OCI-LY7 (cell line): ENCODE results near the gene PAM16. TPM values are rescaled to one million over a fixed set of nuclear protein-coding genes. Genes with fewer than 3 reads are reported as not detected.

Experiments used
- BruUV-seq: library from RNA; stranded (reverse); fragments of 400-500 nt; replicated peaks from 2 replicates; lab custom pipeline; 2021; lab: Mats Ljungman, UMichigan
- CTCF ChIA-PET: fragments of 300-600 bp; sonication (Branson Sonifier 250); formaldehyde crosslinking; loops from one replicate; lab custom pipeline; 2022; ENCODE audit warnings: antibody characterized with exemption; ENCODE audit not compliant: unreplicated experiment; lab: Charles Lee
- POLR2A ChIA-PET: fragments of 300-600 bp; sonication (Branson Sonifier 250); formaldehyde crosslinking; loops from one replicate; lab custom pipeline; 2022; ENCODE audit warnings: antibody characterized with exemption; lab: Charles Lee
- DNase-seq: peaks from one replicate; pipeline ENCODE4 v3.0.0-alpha.2; 2015; ENCODE audit warnings: low spot score
- H2AFZ ChIP-seq: fragments of 200-600 bp; sonication (generic), shearing (Covaris generic); 2 replicates; pipeline ENCODE4 v1.6.1; 2014; ENCODE audit warnings: mild to moderate bottlenecking, antibody characterized with exemption, low read length, moderate library complexity
- H3K27ac ChIP-seq: fragments of 200-600 bp; sonication (generic); 2 replicates; pipeline ENCODE4 v1.5.1; 2014; ENCODE audit warnings: mixed run types, low read depth, mild to moderate bottlenecking, moderate library complexity, low read length, inconsistent platforms; ENCODE audit not compliant: poor library complexity, severe bottlenecking
- H3K36me3 ChIP-seq: fragments of 200-600 bp; sonication (generic); 2 replicates; pipeline ENCODE4 v1.6.1; 2014; ENCODE audit warnings: mild to moderate bottlenecking, antibody characterized with exemption, low read length, moderate library complexity, mixed read lengths; ENCODE audit not compliant: insufficient read depth
- H3K4me1 ChIP-seq: fragments of 200-600 bp; sonication (generic); 2 replicates; pipeline ENCODE4 v1.5.1; 2014; ENCODE audit warnings: mild to moderate bottlenecking, low read length; ENCODE audit not compliant: insufficient read depth, poor library complexity, severe bottlenecking
- H3K4me2 ChIP-seq: fragments of 200-600 bp; sonication (generic); 2 replicates; pipeline ENCODE4 v1.6.1; 2014; ENCODE audit warnings: mild to moderate bottlenecking, low read length
- H3K4me3 ChIP-seq: fragments of 200-600 bp; sonication (generic); 2 replicates; pipeline ENCODE4 v1.5.1; 2014; ENCODE audit warnings: mild to moderate bottlenecking, low read depth, low read length; ENCODE audit not compliant: poor library complexity, severe bottlenecking
- H3K79me2 ChIP-seq: fragments of 200-600 bp; sonication (generic); 2 replicates; pipeline ENCODE4 v1.6.1; 2016; ENCODE audit warnings: low read depth, mild to moderate bottlenecking, low read length, moderate library complexity, mixed read lengths; ENCODE audit not compliant: insufficient read depth
- H3K9me2 ChIP-seq: fragments of 200-600 bp; sonication (generic); 2 replicates; pipeline ENCODE4 v1.6.1; 2016; ENCODE audit warnings: mild to moderate bottlenecking, low read length, mixed read lengths; ENCODE audit not compliant: insufficient read depth
- H3K9me3 ChIP-seq: fragments of 200-600 bp; sonication (generic); 2 replicates; pipeline ENCODE4 v1.6.1; 2014; ENCODE audit warnings: mild to moderate bottlenecking, mixed run types, low read length, mixed read lengths
- H4K20me1 ChIP-seq: fragments of 200-600 bp; sonication (generic); 2 replicates; pipeline ENCODE4 v1.6.1; 2014; ENCODE audit warnings: mild to moderate bottlenecking, antibody characterized with exemption, low read length, moderate library complexity, mixed read lengths; ENCODE audit not compliant: insufficient read depth
- CTCF ChIP-seq: fragments of 200-600 bp; sonication (generic); conservative IDR thresholded peaks from 2 replicates; pipeline ENCODE4 v1.5.1; 2014; ENCODE audit warnings: mild to moderate bottlenecking, antibody characterized with exemption, low read length, moderate library complexity, mixed read lengths
- EZH2phosphoT487 ChIP-seq: fragments of 200-600 bp; sonication (generic); IDR thresholded peaks from 2 replicates; pipeline ENCODE4 v1.6.1; 2018; ENCODE audit warnings: low read depth, borderline replicate concordance, mild to moderate bottlenecking, mixed run types, antibody characterized with exemption, low read length, moderate library complexity, mixed read lengths
- intact Hi-C: fragments of 100-400 bp; cut with micrococcal nuclease; formaldehyde crosslinking; loops from one replicate; pipeline ENCODE4 v1.10.0; 2022; ENCODE audit not compliant: unreplicated experiment
- total RNA-seq, 2 experiments: library from RNA; depleted of rRNA in 1 of 2; stranded (reverse); fragments of >200 nt in 1 of 2; shearing (Covaris generic) in 1 of 2; gene quantifications; 2 replicates each; pipeline ENCODE4 v1.2.3, GENCODE V29; 2014 to 2022

The PAM16 gene
- total RNA-seq, 2 experiments from 2014 or later = 80.6 to 82.4 TPM

DNA sequence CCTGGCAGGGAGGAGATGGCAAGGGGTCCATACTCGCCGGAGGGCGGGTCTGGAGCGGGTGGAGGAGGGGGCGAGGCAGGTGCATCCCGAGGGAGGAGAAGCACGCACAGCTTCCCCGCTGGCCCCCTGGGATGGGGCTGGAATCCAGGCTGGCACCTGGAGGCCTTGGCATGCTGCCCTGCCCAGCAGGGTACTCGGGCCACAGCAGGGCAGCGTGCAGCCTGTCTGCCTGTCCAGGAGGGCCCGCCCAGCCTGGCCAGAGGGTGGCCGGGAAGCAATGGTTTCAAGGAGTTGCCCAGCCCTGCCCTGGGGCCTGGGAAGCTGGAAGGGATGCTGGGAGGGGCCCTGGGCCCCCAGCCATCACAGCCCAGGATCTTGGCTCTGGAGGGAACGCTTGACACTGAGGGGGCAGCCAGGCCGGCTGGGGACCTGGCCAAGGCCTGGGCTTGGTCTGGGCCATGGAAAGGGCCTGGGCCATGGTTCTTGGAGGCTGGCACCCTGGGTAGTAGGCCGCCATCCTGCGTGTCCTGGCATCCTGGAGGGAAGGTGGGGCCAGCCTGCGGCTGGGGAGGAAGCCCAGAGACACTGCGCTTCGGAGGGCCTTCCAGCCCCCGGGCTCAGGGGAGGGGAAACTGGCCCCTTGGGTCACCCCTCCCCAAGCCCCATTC is 34.1 kb downstream of the PAM16 start:
- CTCF ChIA-PET = no interaction called here
- Histone ChIP-seq H3K79me2 (no peaks in the 10 kb centered on the region), H3K27ac (no peak overlapping the region), H3K4me2 (no peak overlapping the region), H3K4me1 (peaks cover 13% of the 10 kb centered on the region), H3K36me3 (no peaks in the 10 kb centered on the region), H4K20me1 (no peaks in the 10 kb centered on the region), H3K9me2 (no peaks in the 10 kb centered on the region), H2AFZ (no peak overlapping the region), H3K9me3 (no peaks in the 10 kb centered on the region), H3K4me3 (no peak overlapping the region)
- no peak for DNase-seq
- TF ChIP-seq CTCF = no peak
- TF ChIP-seq EZH2phosphoT487 = no peak
- BruUV-seq = no TSS peak
- POLR2A ChIA-PET = no interaction called here
- intact Hi-C loops = no loop called here

GRCh38 chr16:4316108-4316863 is 34.8 kb downstream of the PAM16 start:
- H3K4me2 ChIP-seq = no peak overlapping the region; the same call in 1 of the 2 replicates
- H3K9me3 ChIP-seq = no peaks in the 10 kb centered on the region
- POLR2A ChIA-PET = no interaction called here
- H3K4me1 ChIP-seq = peaks cover 13% of the 10 kb centered on the region
- H2AFZ ChIP-seq = no peak overlapping the region
- H3K27ac ChIP-seq = no peak overlapping the region
- no peak for DNase-seq
- TF ChIP-seq EZH2phosphoT487 (no peak), CTCF (no peak)
- no peak overlapping the region for H3K4me3 ChIP-seq
- intact Hi-C loops = no loop called here
- BruUV-seq = no TSS peak
- no peaks in the 10 kb centered on the region for H4K20me1 ChIP-seq
- no peaks in the 10 kb centered on the region for H3K79me2 ChIP-seq
- H3K9me2 ChIP-seq = no peaks in the 10 kb centered on the region
- H3K36me3 ChIP-seq = no peaks in the 10 kb centered on the region
- CTCF ChIA-PET = no interaction called here
